CD4-positive, alpha-beta T cell treated with Interleukin-15 for 4 hours (primary cell): ENCODE results near the gene FAM156B.
"Not testable (repeated sequence)": the region's sequence is repeated elsewhere in the genome, so short reads cannot be mapped to it uniquely, and the experiment has no call there.

Source experiments
- DNase-seq: peaks from one replicate; pipeline ENCODE4 v3.0.0-alpha.2; 2020; ENCODE audit warnings: low spot score

Gene FAM156B

DNA sequence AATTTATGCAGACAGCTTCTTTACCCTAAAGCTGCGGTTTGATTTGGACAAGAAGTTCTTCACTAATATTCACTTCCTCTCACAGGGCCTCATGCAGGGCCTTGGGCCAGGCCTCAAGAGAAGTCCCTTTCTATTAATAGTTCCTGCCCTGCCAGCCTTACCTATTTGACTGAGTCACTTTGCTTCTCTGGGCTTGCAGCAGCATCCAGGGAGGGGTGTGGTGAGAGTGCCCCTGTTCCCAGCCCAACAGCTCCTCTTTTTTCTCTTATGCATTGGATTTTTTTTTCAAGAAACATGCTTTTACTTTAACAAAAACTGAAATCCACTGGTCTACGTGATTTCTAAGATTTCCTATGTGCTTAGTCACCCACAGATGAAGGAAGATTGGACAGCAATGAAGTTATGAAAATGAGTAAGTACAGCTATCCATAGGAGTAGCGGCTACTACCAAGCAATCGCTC is 26.7 kb downstream of the FAM156B start:
- no peak for DNase-seq

DNA sequence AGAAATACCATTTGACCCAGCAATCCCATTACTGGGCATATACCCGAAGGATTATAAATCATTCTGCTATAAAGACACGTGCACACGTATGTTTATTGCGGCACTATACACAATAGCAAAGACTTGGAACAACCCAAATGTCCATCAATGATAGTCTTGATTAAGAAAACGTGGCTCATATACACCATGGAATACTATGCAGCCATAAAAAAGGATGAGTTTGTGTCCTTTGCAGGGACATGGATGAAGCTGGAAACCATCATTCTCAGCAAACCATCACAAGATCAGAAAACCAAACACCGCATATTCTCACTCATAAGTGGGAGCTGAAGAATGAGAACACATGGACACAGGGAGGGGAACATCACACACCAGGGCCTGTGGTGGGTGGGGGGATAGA is 33.1 kb downstream of the FAM156B start:
- DNase-seq, result not testable (repeated sequence)

DNA sequence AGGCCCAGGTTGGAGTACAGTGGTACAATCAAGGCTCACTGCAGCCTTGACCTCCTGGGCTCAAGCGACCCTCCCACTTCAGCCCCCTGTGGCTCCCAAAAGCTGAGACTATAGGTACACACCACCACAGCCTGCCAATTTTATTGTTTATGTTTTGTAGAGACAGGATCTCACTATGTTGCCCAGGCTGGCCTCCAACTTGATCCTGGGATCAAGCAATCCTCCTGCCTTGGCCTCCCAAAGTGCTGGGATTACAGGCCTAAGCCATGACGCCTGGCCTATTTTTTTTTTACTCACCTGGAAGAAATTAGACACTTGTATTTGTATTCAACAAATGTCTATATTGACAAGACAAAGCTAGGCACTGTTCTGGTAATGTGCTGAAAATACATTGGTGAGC is 36.1 kb downstream of the FAM156B start:
- no peak for DNase-seq

DNA sequence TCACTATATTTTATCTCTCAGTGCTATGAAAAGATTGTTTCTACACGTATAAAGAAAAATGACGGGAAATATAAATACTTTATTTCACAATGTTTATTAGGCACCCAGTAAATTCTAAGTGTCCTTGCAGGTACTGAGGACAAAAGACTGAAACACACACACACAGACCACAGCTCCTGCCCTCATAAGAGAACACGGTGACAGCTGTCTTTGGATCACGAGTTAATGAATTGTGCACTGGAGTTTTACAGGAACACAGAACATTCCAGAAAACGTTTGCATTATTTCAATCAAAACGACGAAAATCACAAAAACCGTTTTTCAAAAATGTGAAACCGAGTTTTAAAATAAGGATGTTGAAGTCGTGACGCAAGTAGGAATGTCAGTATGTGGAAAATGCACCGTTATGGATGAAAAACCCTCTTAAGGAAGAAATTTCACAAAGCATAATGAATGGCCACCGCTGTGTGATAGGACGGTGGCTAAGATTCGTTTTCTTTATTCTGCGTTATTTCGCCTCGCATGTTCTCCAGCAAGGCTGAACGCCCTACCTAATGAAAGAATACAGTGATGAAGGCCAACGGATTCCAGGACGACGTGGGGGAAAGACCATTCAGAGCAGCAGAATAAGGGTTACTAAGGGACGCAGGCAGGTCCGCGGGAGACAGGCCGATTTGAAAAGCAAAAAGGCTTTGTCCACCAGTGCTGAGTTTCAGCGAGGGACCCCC is 37.0 kb downstream of the FAM156B start:
- DNase-seq, result no peak

DNA sequence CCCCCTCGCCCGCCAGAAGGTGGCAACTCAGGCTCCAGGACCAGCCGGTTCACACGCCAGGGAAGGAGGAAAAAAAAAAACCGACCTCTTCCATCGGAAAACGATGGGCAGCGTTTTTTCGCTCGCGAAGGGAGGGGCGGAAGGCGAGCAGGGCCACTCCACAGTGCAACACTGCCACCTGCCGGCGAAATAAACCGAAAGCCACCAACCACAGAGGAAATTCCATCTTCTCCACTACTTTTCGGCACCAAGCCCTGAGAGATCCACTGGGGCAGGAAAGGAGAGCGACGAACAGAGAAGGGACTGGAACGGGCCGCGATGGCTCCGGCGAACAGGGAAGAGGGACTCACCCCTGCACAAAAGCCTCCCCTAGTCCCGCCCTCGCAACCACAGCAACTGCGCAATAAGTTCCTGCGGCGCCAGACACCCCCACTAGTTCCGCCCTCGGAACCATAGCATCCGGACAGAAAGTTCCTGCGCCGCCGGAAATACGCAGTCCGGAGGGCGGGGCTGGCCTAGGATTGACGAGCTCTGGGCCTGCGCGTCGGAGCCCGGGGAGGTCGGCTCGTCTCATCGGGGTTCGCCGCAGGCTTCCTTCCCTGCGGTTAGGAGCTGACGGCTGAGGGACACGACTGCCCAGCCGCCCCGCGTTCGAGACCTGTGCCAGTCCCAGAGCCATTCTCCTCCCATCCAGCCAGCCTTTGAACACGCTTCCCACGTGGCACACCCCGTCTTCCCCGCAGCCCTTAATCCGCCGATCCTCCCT is 37.8 kb downstream of the FAM156B start:
- peak; percentile 90 for DNase-seq

DNA sequence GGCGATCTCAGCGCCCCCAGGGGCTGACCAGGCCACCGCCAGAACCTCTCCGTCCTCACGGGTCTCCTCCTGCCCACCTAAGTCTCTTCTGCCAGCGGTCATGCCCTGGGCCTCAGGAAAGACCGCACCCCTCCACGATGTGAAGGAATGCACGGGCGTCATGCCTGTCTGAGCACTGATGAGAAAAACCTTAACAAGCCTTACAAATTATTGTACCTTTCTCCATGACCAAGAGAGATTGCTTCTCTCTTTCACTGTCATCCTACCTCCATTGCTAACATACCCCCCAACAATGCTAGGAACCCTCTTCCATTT is 38.3 kb downstream of the FAM156B start:
- not testable (repeated sequence) for DNase-seq

DNA sequence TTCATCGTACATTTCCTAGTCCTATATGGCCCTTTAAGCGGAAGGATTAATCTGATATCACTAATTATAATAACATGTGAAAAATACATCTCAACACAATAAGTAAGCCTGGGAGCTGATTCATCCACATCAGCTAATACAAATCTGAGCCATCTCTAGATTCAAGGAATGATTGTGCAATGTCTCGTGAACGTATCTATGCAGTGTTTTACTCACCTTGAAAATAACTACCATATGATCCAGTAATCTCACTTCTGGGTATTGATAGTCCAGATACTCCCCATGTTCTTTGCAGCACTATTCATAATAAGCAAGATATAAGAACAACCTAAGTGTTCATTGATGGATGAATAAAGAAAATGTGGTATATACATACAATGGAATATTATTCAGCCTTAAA is 43.6 kb downstream of the FAM156B start:
- DNase-seq, result not testable (repeated sequence)

DNA sequence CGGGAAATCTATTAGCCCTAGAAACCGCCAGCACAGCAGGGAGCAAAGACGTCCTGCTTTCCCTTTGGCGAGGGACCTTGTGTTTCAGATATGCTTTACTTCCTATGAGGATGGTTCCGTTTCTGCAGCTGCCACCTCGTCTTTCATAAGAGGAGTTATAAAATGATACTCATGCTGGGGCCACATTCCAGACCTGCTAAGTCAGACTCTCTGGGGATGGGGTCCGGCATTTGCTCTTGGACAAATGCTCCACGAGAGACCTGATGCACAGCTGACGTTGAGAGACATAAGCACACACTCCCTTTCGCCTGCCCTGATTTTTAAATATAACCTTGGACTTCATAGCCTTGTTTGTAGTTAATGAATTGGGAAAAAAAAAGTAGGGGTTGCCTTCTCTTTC is 44.6 kb downstream of the FAM156B start:
- not testable (repeated sequence) for DNase-seq

DNA sequence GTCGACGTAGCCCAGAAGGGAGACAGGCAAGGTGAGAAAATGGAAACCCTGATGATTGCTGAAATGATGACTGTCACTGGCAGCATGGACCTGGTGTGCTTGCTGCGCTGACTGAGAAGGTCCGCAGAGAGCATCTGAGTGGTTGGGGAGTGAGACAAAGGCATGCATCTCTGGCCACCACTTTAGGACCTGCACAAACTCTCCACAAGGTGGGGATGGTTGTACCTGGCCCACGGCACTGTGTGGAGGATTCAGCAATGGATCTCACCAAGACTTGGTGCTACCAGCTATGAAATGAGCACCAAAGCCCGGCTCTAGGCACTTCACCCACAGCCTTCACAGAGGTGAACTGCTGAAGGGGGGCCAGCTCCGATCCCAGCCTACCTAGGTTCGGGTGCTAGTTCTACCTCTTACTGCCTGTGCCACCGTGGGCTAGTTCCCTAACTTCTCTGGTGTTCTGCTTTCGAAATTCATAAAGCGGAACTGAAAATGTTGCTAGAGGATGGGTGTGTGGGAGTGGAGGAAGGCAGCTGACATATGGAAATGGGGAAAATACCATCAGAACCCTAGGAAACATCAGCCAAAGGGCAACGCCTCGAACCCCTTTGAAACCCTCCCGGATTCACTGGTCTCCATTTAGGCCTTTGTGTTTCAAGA is 48.8 kb downstream of the FAM156B start:
- DNase-seq, result not testable (repeated sequence)

DNA sequence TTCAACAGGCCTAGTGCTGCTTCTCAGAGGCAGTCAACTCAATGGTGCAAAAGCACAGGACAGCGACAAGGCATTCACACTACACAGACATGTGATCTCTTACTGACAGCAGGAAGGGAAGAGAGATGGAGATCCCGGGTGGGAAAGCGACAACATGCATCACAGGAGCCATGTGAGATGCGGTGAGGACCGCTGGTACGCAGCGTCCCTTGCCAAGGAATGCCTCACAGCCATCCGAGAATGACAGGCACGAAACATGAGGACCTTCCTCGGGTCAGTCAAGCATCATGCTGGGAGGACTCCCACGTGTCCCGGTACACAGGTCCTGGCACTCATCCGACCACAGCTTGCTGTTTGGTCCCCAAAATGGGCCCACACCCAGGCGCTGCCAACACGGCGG is 50.4 kb downstream of the FAM156B start:
- not testable (repeated sequence) for DNase-seq

DNA sequence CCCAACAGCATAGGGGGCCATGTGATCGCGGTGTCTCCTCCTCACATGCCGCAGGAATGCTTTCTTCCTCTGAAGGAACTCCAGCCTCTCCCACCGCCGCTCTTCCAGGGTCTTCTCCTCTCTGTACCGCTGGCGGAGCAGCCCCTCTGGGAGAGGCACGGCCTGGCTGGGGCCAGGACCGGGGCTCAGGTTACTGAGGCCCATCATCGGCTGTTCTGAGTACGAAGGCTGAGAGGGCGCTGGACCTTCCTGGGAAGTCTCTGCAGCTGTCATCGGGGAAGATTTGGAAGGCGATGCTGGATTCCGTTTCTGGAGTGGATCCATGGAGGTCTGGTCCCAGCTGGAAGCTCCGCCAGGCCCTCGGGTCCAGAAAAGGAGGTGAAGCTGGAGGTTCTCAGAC is 51.1 kb downstream of the FAM156B start:
- not testable (repeated sequence) for DNase-seq

DNA sequence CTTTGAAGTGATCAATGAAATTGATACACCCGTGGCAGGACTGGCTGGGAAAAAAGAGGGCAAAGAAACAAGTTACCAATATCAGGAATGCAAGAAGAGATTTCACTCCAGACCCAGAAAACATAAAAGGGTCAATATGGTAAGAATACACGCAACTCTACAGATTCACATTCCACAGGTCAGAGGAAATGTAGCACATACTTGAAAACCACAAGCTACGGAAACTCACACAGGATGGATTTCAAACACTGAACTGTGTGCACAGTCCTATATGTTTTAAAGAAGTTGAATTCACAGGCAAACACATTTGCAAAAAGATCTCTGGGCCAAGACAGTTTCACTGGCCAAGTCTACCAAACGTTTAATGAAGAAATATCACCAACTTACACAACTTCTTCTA is 52.2 kb downstream of the FAM156B start:
- DNase-seq, result not testable (repeated sequence)

DNA sequence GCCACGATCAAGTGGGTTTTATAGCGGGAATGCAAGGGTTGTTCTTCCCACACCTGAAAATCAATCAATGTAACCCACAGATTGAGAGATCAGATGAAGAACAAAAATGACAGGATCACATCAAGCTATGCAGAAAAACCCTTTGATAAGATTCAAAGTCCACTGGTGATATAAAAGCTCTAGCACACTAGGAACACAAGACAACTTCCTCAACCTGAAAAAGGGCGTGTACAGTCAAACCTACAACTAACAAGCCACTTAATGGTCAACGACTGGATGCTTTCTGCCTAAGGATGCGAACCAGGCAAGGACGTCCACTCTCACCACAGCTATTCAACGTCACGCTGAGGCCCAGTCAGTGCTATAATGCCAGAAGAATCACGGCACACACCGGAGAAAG is 52.8 kb downstream of the FAM156B start:
- not testable (repeated sequence) for DNase-seq
